Measurements from ENCODE around the gene TYRP1.

Gene TYRP1

DNA sequence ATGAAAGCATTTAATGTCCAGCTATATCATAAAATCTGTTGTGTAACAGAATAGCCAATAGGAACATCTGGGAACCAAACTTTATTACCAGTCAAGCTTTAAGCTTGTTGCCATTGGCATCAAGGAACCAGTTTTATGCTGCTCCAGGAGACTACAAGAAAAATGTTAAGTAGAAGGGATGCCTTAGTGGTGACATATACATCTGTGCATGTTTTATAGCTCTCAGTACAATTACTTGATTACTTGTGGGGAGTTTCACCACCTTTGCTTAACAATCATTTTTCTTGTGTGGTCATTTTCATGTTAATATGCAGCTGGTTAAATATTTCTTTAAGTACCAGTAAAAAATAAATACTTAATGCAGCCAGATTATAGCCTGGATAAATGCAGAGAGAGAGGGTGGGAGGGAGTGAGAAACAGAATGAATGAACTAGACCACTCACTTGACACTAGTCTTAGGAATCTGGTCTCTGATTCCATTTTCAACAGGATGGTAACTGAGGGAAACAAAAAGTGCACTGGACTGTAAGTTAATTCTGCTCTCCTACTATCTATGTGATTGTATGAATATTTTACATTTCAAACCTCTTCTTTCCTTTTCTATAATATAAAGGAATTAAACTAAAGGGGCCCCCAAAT lies 45.9 kb downstream of the TYRP1 start:
- H3K9me3 ChIP-seq (ENCODE audit: control insufficient read depth, insufficient read depth, low read length) = no peaks in the 10 kb centered on the region
- no peaks in the 10 kb centered on the region for H3K36me3 ChIP-seq (ENCODE audit: control insufficient read depth, insufficient read depth, low read length)
- no peaks in the 10 kb centered on the region for H3K27me3 ChIP-seq (ENCODE audit: control insufficient read depth, insufficient read depth, low read length)
- no peak overlapping the region for H3K9ac ChIP-seq (ENCODE audit: low read depth, low read length)
- no peak overlapping the region for H3K4me3 ChIP-seq (ENCODE audit: low read depth, low read length)
- no peaks in the 10 kb centered on the region for H3K4me1 ChIP-seq (ENCODE audit: control insufficient read depth, insufficient read depth, low read length)

DNA sequence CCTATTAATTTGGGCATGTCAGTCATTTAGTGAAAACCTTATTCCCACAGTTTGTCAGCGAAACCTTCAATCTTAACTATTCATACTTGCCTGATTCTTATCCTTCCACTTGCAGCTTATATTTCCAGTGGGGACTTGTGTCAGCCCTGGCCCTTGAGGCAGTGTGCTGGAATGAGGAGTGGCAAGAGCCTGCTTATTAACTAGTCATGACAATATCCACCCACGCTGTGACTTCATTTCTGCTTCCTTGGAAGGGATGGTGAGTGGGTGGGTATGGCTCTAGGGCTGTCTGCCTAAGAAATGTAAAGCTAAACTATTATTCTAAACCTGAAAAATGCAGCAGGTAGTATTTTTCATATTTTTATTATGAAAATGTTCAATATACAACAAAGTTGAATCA lies 47.7 kb downstream of the TYRP1 start:
- H3K9ac ChIP-seq (ENCODE audit: low read depth, low read length) = no peak overlapping the region
- H3K27me3 ChIP-seq (ENCODE audit: control insufficient read depth, insufficient read depth, low read length) = no peaks in the 10 kb centered on the region
- no peak overlapping the region for H3K4me3 ChIP-seq (ENCODE audit: low read depth, low read length)
- no peaks in the 10 kb centered on the region for H3K9me3 ChIP-seq (ENCODE audit: control insufficient read depth, insufficient read depth, low read length)
- H3K4me1 ChIP-seq (ENCODE audit: control insufficient read depth, insufficient read depth, low read length) = no peaks in the 10 kb centered on the region
- no peaks in the 10 kb centered on the region for H3K36me3 ChIP-seq (ENCODE audit: control insufficient read depth, insufficient read depth, low read length)

DNA sequence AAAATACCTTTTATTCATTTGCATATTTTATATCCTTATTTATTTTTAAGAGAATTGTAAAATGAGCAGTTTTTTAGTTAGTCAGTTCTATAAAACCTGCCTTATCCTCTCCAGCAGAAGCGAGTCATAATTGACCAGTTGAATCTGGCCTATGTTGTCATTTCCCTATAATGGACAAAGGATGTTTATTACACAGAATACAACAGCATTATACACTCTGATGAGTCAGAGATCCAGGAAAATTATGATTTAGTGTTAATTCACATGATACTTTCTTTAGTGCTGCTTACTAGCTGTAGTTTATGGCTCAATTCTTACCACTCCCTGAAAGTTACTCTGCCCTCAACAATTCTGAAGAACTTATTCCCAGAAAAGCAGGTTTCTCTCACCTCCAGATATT lies 54.8 kb downstream of the TYRP1 start:
- Histone ChIP-seq H3K36me3 (ENCODE audit: control insufficient read depth, insufficient read depth, low read length) (no peaks in the 10 kb centered on the region), H3K9me3 (ENCODE audit: control insufficient read depth, insufficient read depth, low read length) (no peaks in the 10 kb centered on the region), H3K4me3 (ENCODE audit: low read depth, low read length) (no peak overlapping the region), H3K4me1 (ENCODE audit: control insufficient read depth, insufficient read depth, low read length) (no peaks in the 10 kb centered on the region), H3K9ac (ENCODE audit: low read depth, low read length) (no peak overlapping the region), H3K27me3 (ENCODE audit: control insufficient read depth, insufficient read depth, low read length) (no peaks in the 10 kb centered on the region)

- no peaks in the 10 kb centered on the region for H3K9me3 ChIP-seq (ENCODE audit: control insufficient read depth, insufficient read depth, low read length)
- no peaks in the 10 kb centered on the region for H3K27me3 ChIP-seq (ENCODE audit: control insufficient read depth, insufficient read depth, low read length)
- no peak overlapping the region for H3K4me3 ChIP-seq (ENCODE audit: low read depth, low read length)
- H3K36me3 ChIP-seq (ENCODE audit: control insufficient read depth, insufficient read depth, low read length) = no peaks in the 10 kb centered on the region
- no peak overlapping the region for H3K9ac ChIP-seq (ENCODE audit: low read depth, low read length)
- no peaks in the 10 kb centered on the region for H3K4me1 ChIP-seq (ENCODE audit: control insufficient read depth, insufficient read depth, low read length)
These were observed 55.8 kb downstream of the TYRP1 start for GRCh38 chr9:12748954-12749353.

- Histone ChIP-seq H3K9ac (ENCODE audit: low read depth, low read length) (no peak overlapping the region), H3K4me3 (ENCODE audit: low read depth, low read length) (no peak overlapping the region), H3K9me3 (ENCODE audit: control insufficient read depth, insufficient read depth, low read length) (no peaks in the 10 kb centered on the region), H3K4me1 (ENCODE audit: control insufficient read depth, insufficient read depth, low read length) (no peaks in the 10 kb centered on the region), H3K27me3 (ENCODE audit: control insufficient read depth, insufficient read depth, low read length) (no peaks in the 10 kb centered on the region), H3K36me3 (ENCODE audit: control insufficient read depth, insufficient read depth, low read length) (no peaks in the 10 kb centered on the region)
These were observed 60.7 kb downstream of the TYRP1 start for GRCh38 chr9:12753931-12754330.

DNA sequence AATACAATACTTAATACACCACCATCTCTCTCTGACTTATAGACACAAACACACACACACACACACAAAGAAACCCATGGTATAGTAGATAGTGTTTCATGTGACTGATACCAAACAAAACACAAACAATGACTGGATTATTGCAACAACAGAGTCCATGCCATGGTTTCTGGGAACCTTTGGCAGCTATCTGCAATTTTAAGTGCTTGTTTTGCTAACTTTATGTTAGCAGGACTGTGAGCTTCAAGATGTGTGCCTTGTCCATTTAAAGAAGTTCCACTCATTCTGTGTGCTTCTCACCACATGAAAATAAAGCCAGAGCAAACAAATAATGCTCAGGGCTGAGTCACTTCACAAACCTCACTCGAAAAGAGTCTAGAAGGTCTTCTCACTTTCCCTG lies 66.6 kb downstream of the TYRP1 start:
- Histone ChIP-seq H3K9me3 (ENCODE audit: control insufficient read depth, insufficient read depth, low read length) (no peaks in the 10 kb centered on the region), H3K36me3 (ENCODE audit: control insufficient read depth, insufficient read depth, low read length) (no peaks in the 10 kb centered on the region), H3K4me1 (ENCODE audit: control insufficient read depth, insufficient read depth, low read length) (peaks cover 3% of the 10 kb centered on the region), H3K4me3 (ENCODE audit: low read depth, low read length) (no peak overlapping the region), H3K9ac (ENCODE audit: low read depth, low read length) (no peak overlapping the region), H3K27me3 (ENCODE audit: control insufficient read depth, insufficient read depth, low read length) (no peaks in the 10 kb centered on the region)

Measured in iPS-15b (cell line).